H1 (cell line): ENCODE data around the gene ZNF415. TPM values are rescaled to one million over a fixed set of nuclear protein-coding genes. Genes with fewer than 3 reads are reported as not detected.

Experiments
- CTCF ChIA-PET: fragments of 300-600 bp; sonication (Branson Sonifier 250); formaldehyde crosslinking; loops from one replicate; lab custom pipeline; 2021; ENCODE audit not compliant: partially characterized antibody; lab: Charles Lee
- POLR2A ChIA-PET: fragments of 300-600 bp; sonication (Branson Sonifier 250); formaldehyde crosslinking; loops from one replicate; lab custom pipeline; 2021; ENCODE audit warnings: inconsistent platforms; ENCODE audit not compliant: partially characterized antibody; lab: Charles Lee
- DNase-seq, 2 experiments: peaks; one replicate each; pipeline versions ENCODE4 v3.0.0 to v3.0.0-alpha.2; 2010 to 2022; ENCODE audit warnings: low spot score in 2 of 2, low read depth in 1 of 2, mixed read lengths in 1 of 2
- FAIRE-seq: peaks from 2 replicates; lab custom pipeline; 2011; peaks lifted over from hg19 to GRCh38; lab: Jason Lieb, UNC
- H2AFZ ChIP-seq: 2 replicates; pipeline ENCODE4 v1.8.1; 2012; ENCODE audit warnings: low read length, inconsistent platforms
- H2AK5ac ChIP-seq: 2 replicates; pipeline ENCODE4 v1.6.1; 2013; ENCODE audit warnings: low read depth, low read length
- H2BK120ac ChIP-seq: replicated peaks from 2 replicates; pipeline ENCODE3; 2013; ENCODE audit warnings: low read depth, low read length, inconsistent platforms
- H2BK12ac ChIP-seq: 2 replicates; pipeline ENCODE4 v1.6.1; 2013; ENCODE audit warnings: low read depth, low read length
- H2BK15ac ChIP-seq: 2 replicates; pipeline ENCODE4 v1.6.1; 2013; ENCODE audit warnings: low read length
- H2BK20ac ChIP-seq: 2 replicates; pipeline ENCODE4 v1.6.1; 2013; ENCODE audit warnings: low read length
- H2BK5ac ChIP-seq: 2 replicates; pipeline ENCODE4 v1.6.1; 2013; ENCODE audit warnings: low read depth, low read length
- H3K14ac ChIP-seq: 2 replicates; pipeline ENCODE4 v1.6.1; 2013; ENCODE audit warnings: inconsistent platforms; ENCODE audit not compliant: insufficient read length
- H3K18ac ChIP-seq: 2 replicates; pipeline ENCODE4 v1.6.1; 2013; ENCODE audit warnings: low read length; ENCODE audit errors: extremely low read depth
- H3K23ac ChIP-seq: 2 replicates; pipeline ENCODE4 v1.6.1; 2013; ENCODE audit warnings: inconsistent platforms; ENCODE audit not compliant: insufficient read length
- H3K23me2 ChIP-seq: 2 replicates; pipeline ENCODE4 v1.6.1; 2013; ENCODE audit warnings: low read depth, low read length
- H3K27ac ChIP-seq: 2 replicates; pipeline ENCODE4 v1.6.1; 2011; ENCODE audit warnings: low read depth, low read length, inconsistent platforms
- H3K27me3 ChIP-seq, 4 experiments: replicated peaks in 1 of 4; 1 replicate in 1 of 4; 2 replicates in 3 of 4; pipeline versions ENCODE4 v1.6.1 to v1.8.1; 2011 to 2013; ENCODE audit warnings: low read length in 3 of 4, mild to moderate bottlenecking in 3 of 4, inconsistent platforms in 2 of 4, mixed read lengths in 2 of 4, moderate library complexity in 1 of 4; ENCODE audit not compliant: control insufficient read depth in 3 of 4, insufficient read depth in 3 of 4; ENCODE audit errors: extremely low read depth in 1 of 4
- H3K36me3 ChIP-seq, 4 experiments: 2 replicates each; pipeline versions ENCODE4 v1.6.1 to v1.8.1; 2011 to 2013; ENCODE audit warnings: mild to moderate bottlenecking in 4 of 4, low read length in 3 of 4, moderate library complexity in 2 of 4, control low read depth in 1 of 4, inconsistent platforms in 1 of 4; ENCODE audit not compliant: insufficient read depth in 4 of 4, control insufficient read depth in 2 of 4
- H3K4ac ChIP-seq: replicated peaks from 2 replicates; pipeline ENCODE3; 2013; ENCODE audit warnings: low read length, low read depth, mixed read lengths, inconsistent platforms; ENCODE audit not compliant: insufficient read length
- H3K4me1 ChIP-seq, 4 experiments: replicated peaks in 1 of 4; 1 replicate in 1 of 4; 2 replicates in 3 of 4; pipeline versions ENCODE4 v1.6.1 to v1.8.1; 2011 to 2013; ENCODE audit warnings: low read length in 3 of 4, inconsistent platforms in 2 of 4, mixed read lengths in 1 of 4; ENCODE audit not compliant: insufficient read depth in 4 of 4, control insufficient read depth in 3 of 4
- H3K4me2 ChIP-seq, 2 experiments: 2 replicates each; pipeline versions ENCODE4 v1.6.1 to v1.8.1; 2011 to 2013; ENCODE audit warnings: low read depth in 2 of 2, low read length in 2 of 2, control low read depth in 1 of 2, inconsistent platforms in 1 of 2, mild to moderate bottlenecking in 1 of 2; ENCODE audit not compliant: insufficient read depth in 1 of 2
- H3K4me3 ChIP-seq, 4 experiments: fragments of 200-600, 300-600 bp in 1 of 4; sonication (generic), shearing (Covaris generic), sonication (Bioruptor Twin) in 1 of 4; 2 replicates each; pipeline versions ENCODE4 v1.5.1 to v1.8.1; 2011 to 2016; ENCODE audit warnings: low read length in 4 of 4, low read depth in 3 of 4, control low read depth in 2 of 4, inconsistent platforms in 2 of 4, mild to moderate bottlenecking in 2 of 4, mixed read lengths in 1 of 4, moderate library complexity in 1 of 4; ENCODE audit not compliant: insufficient read depth in 2 of 4; ENCODE audit errors: extremely low read depth in 1 of 4
- H3K56ac ChIP-seq: replicated peaks from 2 replicates; pipeline ENCODE3; 2013; ENCODE audit warnings: low read depth, mild to moderate bottlenecking, mixed read lengths, low read length, inconsistent platforms; ENCODE audit not compliant: insufficient read length
- H3K79me1 ChIP-seq: 2 replicates; pipeline ENCODE4 v1.6.1; 2013; ENCODE audit warnings: low read depth, low read length, control low read depth
- H3K79me2 ChIP-seq, 2 experiments: 2 replicates each; pipeline versions ENCODE4 v1.6.1 to v1.8.1; 2012 to 2013; ENCODE audit warnings: low read length in 2 of 2, mild to moderate bottlenecking in 2 of 2, inconsistent platforms in 1 of 2; ENCODE audit not compliant: insufficient read depth in 2 of 2, control insufficient read depth in 1 of 2
- H3K9ac ChIP-seq, 4 experiments: replicated peaks in 1 of 4; 1 replicate in 1 of 4; 2 replicates in 3 of 4; pipeline versions ENCODE4 v1.6.1 to v1.8.1; 2011 to 2013; ENCODE audit warnings: low read depth in 3 of 4, low read length in 3 of 4, control low read depth in 2 of 4, mild to moderate bottlenecking in 2 of 4, moderate library complexity in 2 of 4, inconsistent platforms in 1 of 4; ENCODE audit errors: extremely low read depth in 1 of 4
- H3K9me3 ChIP-seq, 2 experiments: 2 replicates each; pipeline versions ENCODE4 v1.6.1 to v1.8.1; 2012 to 2013; ENCODE audit warnings: mild to moderate bottlenecking in 2 of 2, moderate library complexity in 2 of 2, control low read depth in 1 of 2, inconsistent platforms in 1 of 2, low read depth in 1 of 2, low read length in 1 of 2, mixed read lengths in 1 of 2; ENCODE audit not compliant: insufficient read depth in 2 of 2
- H4K20me1 ChIP-seq, 2 experiments: replicated peaks in 1 of 2; 2 replicates each; pipeline versions ENCODE3 to v1.8.1; 2011 to 2013; ENCODE audit warnings: inconsistent platforms in 2 of 2, low read length in 2 of 2, mild to moderate bottlenecking in 1 of 2; ENCODE audit not compliant: insufficient read depth in 2 of 2, control insufficient read depth in 1 of 2
- H4K5ac ChIP-seq: 2 replicates; pipeline ENCODE4 v1.6.1; 2013; ENCODE audit warnings: low read length, low read depth, mixed read lengths, inconsistent platforms; ENCODE audit not compliant: insufficient read length
- H4K8ac ChIP-seq: 2 replicates; pipeline ENCODE4 v1.8.0; 2013; ENCODE audit warnings: mild to moderate bottlenecking, moderate library complexity, low read length, inconsistent platforms; ENCODE audit not compliant: insufficient read depth; ENCODE audit errors: extremely low read depth
- H4K91ac ChIP-seq: replicated peaks from 2 replicates; pipeline ENCODE3; 2013; ENCODE audit warnings: low read length, mixed read lengths, inconsistent platforms; ENCODE audit not compliant: insufficient read length
- ATF3 ChIP-seq: IDR thresholded peaks from 2 replicates; pipeline ENCODE4 v1.6.1; 2011; ENCODE audit warnings: low read depth, mild to moderate bottlenecking, low read length; ENCODE audit not compliant: insufficient read depth
- BACH1 ChIP-seq: IDR thresholded peaks from 2 replicates; pipeline ENCODE4 v1.6.1; 2012; ENCODE audit warnings: low read length, improper control_type of control experiment
- BCL11A ChIP-seq, 2 experiments: IDR thresholded peaks; one replicate each; pipeline ENCODE4 v1.6.1; 2011; ENCODE audit warnings: low read depth in 2 of 2, low read length in 2 of 2, mild to moderate bottlenecking in 2 of 2
- CREB1 ChIP-seq: IDR thresholded peaks from 2 replicates; pipeline ENCODE4 v1.6.1; 2012; ENCODE audit warnings: inconsistent platforms
- EP300 ChIP-seq, 2 experiments: IDR thresholded peaks; 1 replicate in 1 of 2; 2 replicates in 1 of 2; pipeline ENCODE4 v1.6.1; 2011 to 2012; ENCODE audit warnings: low read depth in 2 of 2, low read length in 2 of 2, mild to moderate bottlenecking in 2 of 2, borderline replicate concordance in 1 of 2, inconsistent platforms in 1 of 2, moderate library complexity in 1 of 2
- EZH2 ChIP-seq: fragments of 200-600 bp; sonication (generic); IDR thresholded peaks from 2 replicates; pipeline ENCODE4 v1.7.1; 2012; ENCODE audit warnings: low read depth, mild to moderate bottlenecking, moderate library complexity, low read length, inconsistent platforms; ENCODE audit not compliant: severe bottlenecking
- FOSL1 ChIP-seq: IDR thresholded peaks from 2 replicates; pipeline ENCODE4 v1.6.1; 2011; ENCODE audit warnings: mild to moderate bottlenecking, low read depth, low read length, moderate library complexity; ENCODE audit not compliant: insufficient read depth
- HDAC2 ChIP-seq, 2 experiments: fragments of 300-600 bp in 1 of 2; sonication (generic) in 1 of 2; IDR thresholded peaks; 2 replicates each; pipeline ENCODE4 v1.6.1; 2011 to 2012; ENCODE audit warnings: low read depth in 2 of 2, low read length in 2 of 2, mild to moderate bottlenecking in 2 of 2, moderate library complexity in 2 of 2, borderline replicate concordance in 1 of 2, inconsistent platforms in 1 of 2
- JUND ChIP-seq: IDR thresholded peaks from 2 replicates; pipeline ENCODE4 v1.6.1; 2011; ENCODE audit warnings: mild to moderate bottlenecking, improper control_type of control experiment, low read length
- POLR2A ChIP-seq, 2 experiments: IDR thresholded peaks; 1 replicate in 1 of 2; 2 replicates in 1 of 2; pipeline ENCODE4 v1.6.1; 2011; ENCODE audit warnings: low read depth in 2 of 2, low read length in 2 of 2, mild to moderate bottlenecking in 2 of 2; ENCODE audit errors: control extremely low read depth in 1 of 2
- RXRA ChIP-seq: IDR thresholded peaks from 2 replicates; pipeline ENCODE4 v1.6.1; 2011; ENCODE audit warnings: low read depth, mild to moderate bottlenecking, low read length, moderate library complexity; ENCODE audit not compliant: insufficient read depth
- TAF7 ChIP-seq: optimal IDR thresholded peaks from 2 replicates; pipeline ENCODE3; 2011; ENCODE audit warnings: low read depth, mild to moderate bottlenecking, inconsistent platforms, low read length, moderate library complexity, borderline replicate concordance
- TEAD4 ChIP-seq: IDR thresholded peaks from 2 replicates; pipeline ENCODE4 v1.6.1; 2012; ENCODE audit warnings: low read depth, low read length, inconsistent platforms, mixed read lengths
- YY1 ChIP-seq: IDR thresholded peaks from 2 replicates; pipeline ENCODE4 v1.6.1; 2011; ENCODE audit warnings: low read depth, mild to moderate bottlenecking, low read length
- WGBS, 2 experiments: shearing (Covaris generic) in 1 of 2; methylation state at CpG; one replicate each; pipeline versions ENCODE4 v1.1.6 to v1.1.7; 2013 to 2015; ENCODE audit warnings: low lambda C conversion rate in 2 of 2, mixed read lengths in 2 of 2, inconsistent platforms in 1 of 2, low coverage in 1 of 2, missing lambda C conversion rate in 1 of 2; ENCODE audit not compliant: insufficient replicate concordance in 2 of 2, insufficient coverage in 1 of 2, insufficient read length in 1 of 2; ENCODE audit errors: extremely low coverage in 1 of 2, missing lambda C conversion rate in 1 of 2; 5-methylcytosine and 5-hydroxymethylcytosine counted together
- polyA plus RNA-seq, 7 experiments: library from polyadenylated mRNA; depleted of rRNA in 3 of 7; stranded (reverse) in 5 of 7; unstranded in 2 of 7; fragments of >200 nt in 5 of 7; fragments of 200-250 nt in 2 of 7; gene quantifications; 1 replicate in 5 of 7; 2 replicates in 1 of 7; 4 replicates in 1 of 7; pipeline versions ENCODE4 v1.2.1 to v1.2.3, GENCODE V29; 2011 to 2013; ENCODE audit warnings: missing spikeins in 2 of 7, mixed read lengths in 2 of 7
- total RNA-seq: library from RNA; stranded (reverse); fragmentation: NEBNext Ultra II Directional; extraction: Animal tissue kit (Norgen Biotek cat#: 25700); gene quantifications from 2 replicates; pipeline ENCODE4 v1.2.1, GENCODE V29; 2021

Gene ZNF415
- total and polyA plus RNA-seq, 2 of the 8 experiments (the other 6 are each of a cell fraction or from before 2014, with no cell fraction given), result 5.8 to 9.7 TPM

DNA sequence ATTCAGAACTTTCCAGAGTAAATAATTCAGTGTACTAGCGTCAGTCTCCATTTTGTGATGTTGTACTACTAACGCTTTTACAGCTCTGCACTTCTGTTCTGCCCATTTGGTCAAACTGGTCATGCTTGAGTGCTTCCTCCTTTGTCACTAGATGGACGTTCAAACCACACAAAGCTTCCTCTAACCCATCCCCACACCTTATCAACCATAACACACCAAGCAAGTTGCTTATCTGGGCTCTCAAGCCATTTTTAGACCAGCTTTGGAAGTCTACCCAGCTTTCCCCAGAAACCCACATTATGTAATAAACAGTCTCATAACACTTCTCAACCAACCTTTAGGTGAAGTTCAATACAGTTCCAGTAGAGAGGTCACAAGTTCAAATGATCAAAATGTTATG, 28.4 kb upstream of the ZNF415 start:
- Histone ChIP-seq H3K79me1 (peaks cover 3% of the 10 kb centered on the region; the same call in 1 of the 2 replicates), H3K23ac (no peak overlapping the region), H2AFZ (no peak overlapping the region), H4K5ac (no peak overlapping the region), H4K91ac (no peak overlapping the region), H3K23me2 (peaks cover 10% of the 10 kb centered on the region; the same call in 1 of the 2 replicates), H3K9ac (no peak overlapping the region), H3K79me2 (peaks cover 0 to 4% of the 10 kb centered on the region in 2 experiments; a peak in 1 of 4 replicates), H3K18ac (no peak overlapping the region), H3K4me3 (no peak overlapping the region), H3K4me1 (peaks cover 0 to 2% (median 0%) of the 10 kb centered on the region in 4 experiments; a peak in 1 of 7 replicates), H2BK12ac (no peak overlapping the region), H2AK5ac (no peak overlapping the region), H3K36me3 (peaks cover 0 to 17% (median 6%) of the 10 kb centered on the region in 4 experiments; a peak in 4 of 8 replicates), H3K4me2 (no peak overlapping the region), H3K56ac (no peak overlapping the region), H4K8ac (no peak overlapping the region), H2BK15ac (no peak overlapping the region), H2BK5ac (no peak overlapping the region), H4K20me1 (peaks cover 0 to 5% of the 10 kb centered on the region in 2 experiments), H3K9me3 (peaks cover 29 to 37% of the 10 kb centered on the region in 2 experiments), H2BK120ac (no peak overlapping the region), H3K14ac (no peak overlapping the region), H3K27ac (no peak overlapping the region), H3K4ac (no peak overlapping the region), H3K27me3 (no peaks in the 10 kb centered on the region), H2BK20ac (no peak overlapping the region)
- WGBS, 2 experiments, result 78% methylated on average over 3 of the region's 3 CpGs; no CpG with 5 or more reads in 1 of the 2 experiments
- DNase-seq (no peak), FAIRE-seq (no peak)
- CTCF ChIA-PET, result no interaction called here
- POLR2A ChIA-PET, result no interaction called here
- TF ChIP-seq JUND (no peak), BCL11A (IDR thresholded peaks at IDR 0.05; ENCODE audit: low read depth in 2 of 2, low read length in 2 of 2) (no peak), ATF3 (no peak), CREB1 (no peak), FOSL1 (no peak), EZH2 (no peak), POLR2A (IDR thresholded peaks at IDR 0.05; ENCODE audit: control extremely low read depth in 1 of 2, low read depth in 2 of 2, low read length in 2 of 2) (no peak), BACH1 (no peak), EP300 (IDR thresholded peaks at IDR 0.05; ENCODE audit: borderline replicate concordance in 1 of 2, low read depth in 2 of 2, low read length in 2 of 2) (no peak), HDAC2 (IDR thresholded peaks at IDR 0.05; ENCODE audit: borderline replicate concordance in 1 of 2, low read depth in 2 of 2, low read length in 2 of 2) (no peak), YY1 (no peak), TAF7 (no peak), RXRA (no peak), TEAD4 (no peak)
